ENCODE data around the gene PDE1A. TPM values are rescaled to one million over a fixed set of nuclear protein-coding genes. Genes with fewer than 3 reads are reported as not detected.

The PDE1A gene
- total RNA-seq, 1 donor from 2014 or later, result 11.4 TPM

DNA sequence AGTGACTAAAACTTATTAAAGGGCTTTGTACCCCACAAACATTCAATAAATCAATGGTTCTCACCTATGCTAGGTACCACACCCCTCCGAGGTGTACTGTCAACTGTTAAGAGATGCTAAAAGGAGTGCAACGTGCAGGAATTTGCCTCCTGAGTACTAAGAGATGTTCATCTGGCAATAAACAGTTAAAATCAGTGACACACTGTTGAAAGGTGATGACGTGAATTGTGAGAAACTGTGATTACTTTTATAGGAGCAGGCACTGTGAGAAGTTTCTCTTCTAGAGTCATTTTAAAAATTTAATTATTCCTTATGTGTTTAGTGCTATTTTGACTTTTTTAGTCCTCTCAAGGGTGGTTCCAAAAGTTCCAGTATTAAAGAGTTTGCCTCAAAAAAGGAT, 61.0 kb downstream of the PDE1A start:
- DNase-seq, result no peak
- intact Hi-C loops (cut with DNase I), result no loop called here
- no peak for ATAC-seq (ENCODE audit: poor library complexity)

DNA sequence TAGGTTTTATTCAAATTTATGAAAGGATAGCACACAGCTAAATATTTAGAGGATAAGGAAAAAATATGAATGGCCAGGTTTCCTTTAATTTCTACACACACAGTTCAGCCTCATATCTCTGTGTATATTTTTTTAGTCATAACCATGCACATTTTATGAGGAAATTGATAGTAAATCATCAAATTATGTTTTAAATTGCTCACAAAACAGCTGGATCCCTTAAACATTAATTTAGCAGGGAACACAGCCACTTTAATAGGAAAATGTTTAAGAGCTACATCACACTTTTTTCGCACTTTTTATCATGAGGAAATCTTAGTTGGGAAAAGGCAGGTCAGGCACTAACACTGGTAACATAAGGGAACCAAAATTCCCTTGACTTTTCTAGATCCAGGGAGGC, 65.4 kb downstream of the PDE1A start:
- no peak for ATAC-seq (ENCODE audit: poor library complexity)
- DNase-seq, result no peak
- intact Hi-C loops (cut with DNase I), result no loop called here

DNA sequence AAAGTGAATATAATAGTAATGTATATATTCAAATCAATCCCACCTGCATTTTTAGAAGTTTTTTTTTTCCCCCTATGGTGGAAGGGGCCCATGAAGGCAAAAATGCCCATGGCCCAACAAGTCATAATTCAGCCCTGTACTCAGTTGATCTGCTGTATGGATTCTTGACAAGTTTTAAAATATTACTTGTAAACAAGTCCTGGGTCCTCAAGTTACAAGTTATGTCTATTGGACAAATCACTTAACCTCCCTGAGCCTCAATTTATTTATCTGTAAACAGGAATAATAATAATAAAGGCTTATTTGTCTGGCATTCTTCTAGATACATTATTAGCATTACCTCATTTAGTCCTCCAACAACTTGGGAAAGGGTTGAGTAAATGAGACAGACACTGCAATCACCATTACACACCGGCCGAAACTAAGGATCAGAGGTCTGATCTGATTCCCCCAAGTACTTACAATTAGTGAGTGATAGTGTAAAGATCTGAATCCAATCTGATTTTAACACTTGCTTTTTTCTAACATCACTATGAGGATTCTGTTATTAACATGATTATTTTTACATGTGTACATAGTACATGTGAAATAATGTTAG, 66.1 kb downstream of the PDE1A start:
- ATAC-seq (ENCODE audit: poor library complexity) (no peak), DNase-seq (no peak)
- intact Hi-C loops (cut with DNase I), result no loop called here

DNA sequence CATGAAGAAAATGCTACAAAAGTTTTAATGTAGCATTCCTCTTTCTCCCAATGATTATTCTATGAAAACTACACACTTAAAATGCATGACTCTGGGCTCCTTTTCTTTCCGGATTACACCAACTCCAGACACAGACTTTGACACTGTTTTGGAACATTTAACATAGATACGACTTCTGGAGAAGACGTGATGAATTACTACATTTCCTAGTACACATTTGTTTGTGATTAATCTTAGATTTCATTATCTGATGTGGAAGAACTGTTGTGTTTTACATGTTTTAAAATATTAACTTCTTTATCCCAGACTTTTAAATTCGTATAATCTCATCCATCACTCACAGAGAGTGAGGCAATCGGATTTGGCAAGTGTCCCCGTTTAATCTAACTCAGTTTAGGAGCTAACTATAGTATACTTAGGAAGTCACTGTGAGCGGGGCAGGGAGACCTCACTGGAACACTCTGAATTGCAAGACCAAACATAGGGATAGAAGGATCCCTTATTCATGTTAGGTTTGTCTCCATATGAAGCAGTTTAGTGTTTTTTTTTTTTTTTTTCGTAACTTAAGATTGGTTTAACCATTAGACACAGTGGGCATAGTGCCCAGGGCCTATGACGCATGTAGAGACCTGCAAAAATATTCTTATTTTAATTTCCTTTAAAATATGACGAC, 66.7 kb downstream of the PDE1A start:
- peak; percentile 77 for ATAC-seq (ENCODE audit: poor library complexity)
- intact Hi-C loops (cut with DNase I), result no loop called here
- peak; percentile 46 for DNase-seq

DNA sequence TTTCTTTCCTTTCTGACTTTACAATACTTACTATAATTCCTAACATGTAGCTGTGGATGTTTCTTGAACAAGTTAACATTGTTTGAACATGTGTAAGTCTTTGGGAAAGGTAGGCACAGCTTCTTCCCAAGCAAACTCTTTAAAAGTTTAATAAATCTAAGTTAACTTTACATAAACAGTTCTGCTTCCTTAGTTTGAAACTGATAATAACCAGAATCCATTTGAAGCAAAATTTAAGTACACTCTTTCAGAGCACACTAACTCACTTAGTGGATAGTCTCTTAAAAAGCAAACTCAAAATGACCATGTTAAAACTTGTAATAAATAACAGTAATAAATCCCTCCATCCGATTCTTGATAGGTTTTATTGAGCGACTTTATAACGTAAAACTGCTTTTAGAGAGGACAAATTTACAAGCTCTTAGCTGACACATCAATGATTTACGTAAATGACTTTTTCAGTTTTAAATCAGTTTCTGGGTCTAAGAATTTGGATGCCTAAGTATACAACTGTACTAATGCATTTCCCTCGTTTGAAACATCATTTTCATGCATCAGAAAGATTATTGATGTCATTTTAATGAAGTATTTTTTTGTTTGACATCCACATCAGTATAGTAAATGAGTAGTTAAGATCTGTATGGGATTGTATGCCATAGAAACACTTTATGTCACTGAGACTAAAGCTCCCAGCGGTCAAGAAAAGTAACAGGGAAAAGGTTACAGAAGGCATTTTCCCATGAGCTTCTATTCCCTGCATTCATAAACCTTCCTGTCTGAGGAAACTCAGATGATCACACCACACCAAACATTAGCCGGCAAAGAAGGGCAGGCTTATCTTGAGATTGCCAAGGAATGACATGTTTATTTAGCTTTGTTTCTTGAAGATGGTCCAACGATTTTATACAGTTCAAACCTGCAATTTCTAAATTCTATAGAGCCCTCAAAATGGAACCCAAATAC, 67.5 kb downstream of the PDE1A start:
- peak; percentile 63 for ATAC-seq (ENCODE audit: poor library complexity)
- DNase-seq, result no peak
- intact Hi-C loops (cut with DNase I), result no loop called here

DNA sequence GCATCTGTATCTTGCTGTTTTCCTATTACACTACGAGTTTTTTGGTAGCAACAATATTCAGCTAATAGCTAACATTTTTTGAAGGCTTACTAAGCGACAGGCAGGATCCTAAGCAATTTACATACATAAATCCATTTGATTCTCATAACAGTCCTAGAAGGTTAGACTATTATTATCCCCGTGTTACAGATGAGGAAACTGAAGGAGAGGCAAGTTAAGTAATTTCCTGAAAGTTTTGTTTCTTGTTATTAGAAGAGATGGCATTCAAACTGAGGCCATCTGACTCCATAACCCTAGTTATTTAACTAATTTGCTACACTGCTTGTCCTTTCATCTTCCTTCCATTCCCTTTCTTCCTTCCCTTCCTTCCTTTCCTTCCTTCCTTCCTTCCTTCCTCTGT, 68.2 kb downstream of the PDE1A start:
- intact Hi-C loops (cut with DNase I), result no loop called here
- DNase-seq, result no peak
- no peak for ATAC-seq (ENCODE audit: poor library complexity)

DNA sequence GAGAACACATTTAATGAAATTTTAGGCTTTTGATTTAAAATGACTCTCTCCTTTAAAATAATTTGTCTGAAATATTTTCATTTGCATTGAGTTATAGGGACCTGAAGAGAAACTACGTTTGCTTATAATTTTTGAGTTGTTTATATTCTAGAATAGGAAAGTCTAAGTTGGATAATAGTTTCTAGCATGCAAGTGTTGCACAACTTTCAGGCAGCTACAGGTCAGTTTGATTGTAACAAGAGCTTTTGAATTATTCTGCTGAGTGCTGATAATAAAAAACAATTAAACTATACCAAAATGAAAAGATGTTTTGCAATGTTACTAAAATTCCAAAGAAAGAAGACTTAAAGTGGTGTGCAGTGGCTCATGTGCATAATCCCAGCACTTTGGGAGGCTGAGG, 71.0 kb downstream of the PDE1A start:
- no peak for ATAC-seq (ENCODE audit: poor library complexity)
- DNase-seq, result no peak
- intact Hi-C loops (cut with DNase I), result no loop called here

DNA sequence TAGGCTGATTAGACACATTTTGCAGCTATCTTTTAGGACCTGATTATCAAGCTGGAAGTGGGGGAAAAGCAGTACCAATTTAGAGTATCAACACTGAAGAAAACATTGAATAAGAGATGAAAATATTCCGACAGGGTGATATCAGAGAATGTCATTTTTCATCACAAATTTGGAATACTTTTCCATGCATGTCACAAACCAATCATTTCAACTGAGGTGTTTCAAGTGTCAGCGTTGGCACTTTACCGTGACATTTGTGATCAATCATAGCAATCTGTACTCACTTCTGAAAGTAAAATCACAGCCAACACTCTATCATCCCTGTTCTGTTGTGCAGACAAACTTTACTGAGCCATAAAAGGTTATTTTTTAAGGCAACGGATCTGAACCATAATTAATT, 75.4 kb downstream of the PDE1A start:
- intact Hi-C loops (cut with DNase I), result no loop called here
- DNase-seq, result no peak

DNA sequence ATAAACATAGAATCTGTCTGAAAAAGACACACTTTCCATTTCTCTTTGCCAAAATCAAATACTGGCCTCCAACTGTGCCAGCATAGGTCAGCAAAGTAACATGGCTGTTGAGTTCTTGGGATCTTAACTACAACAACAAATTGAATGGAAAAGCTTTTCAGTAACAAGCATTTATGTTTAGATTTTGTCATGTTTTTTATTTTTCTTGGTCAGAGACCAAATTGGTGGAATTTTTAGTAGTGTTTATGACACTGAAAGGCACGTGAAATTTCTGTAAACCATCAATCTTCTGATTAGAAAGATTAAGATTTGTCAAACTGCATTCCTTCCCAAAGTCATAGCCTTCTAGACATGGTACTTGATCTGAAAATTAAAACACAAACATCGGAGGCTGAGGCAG, 77.6 kb downstream of the PDE1A start:
- intact Hi-C loops (cut with DNase I), result no loop called here
- DNase-seq (no peak), ATAC-seq (ENCODE audit: poor library complexity) (no peak)

More for the DNA sequence above, 75.4 kb downstream of the PDE1A start:
- no peak for ATAC-seq (ENCODE audit: poor library complexity)

DNA sequence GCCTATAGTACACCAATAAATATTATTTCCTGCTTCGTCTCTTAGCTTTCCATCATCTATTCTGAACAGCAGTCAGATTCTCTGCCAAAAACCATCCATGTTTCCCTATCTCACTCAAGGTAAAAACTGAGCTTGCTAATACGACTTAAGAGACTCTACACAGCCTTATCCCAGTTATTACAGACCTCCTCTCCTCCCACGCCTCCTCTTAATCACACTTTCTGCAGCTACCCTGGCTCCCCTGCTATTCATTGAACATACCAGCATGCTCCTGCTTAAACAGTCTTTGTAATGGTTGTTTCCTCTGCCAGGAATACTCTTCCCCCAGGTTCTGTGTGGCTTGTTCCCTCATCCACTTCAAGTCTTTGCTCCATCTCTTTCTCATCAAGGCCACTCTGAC, 81.5 kb downstream of the PDE1A start:
- intact Hi-C loops (cut with DNase I), result no loop called here
- ATAC-seq (ENCODE audit: poor library complexity), result no peak
- DNase-seq, result no peak

DNA sequence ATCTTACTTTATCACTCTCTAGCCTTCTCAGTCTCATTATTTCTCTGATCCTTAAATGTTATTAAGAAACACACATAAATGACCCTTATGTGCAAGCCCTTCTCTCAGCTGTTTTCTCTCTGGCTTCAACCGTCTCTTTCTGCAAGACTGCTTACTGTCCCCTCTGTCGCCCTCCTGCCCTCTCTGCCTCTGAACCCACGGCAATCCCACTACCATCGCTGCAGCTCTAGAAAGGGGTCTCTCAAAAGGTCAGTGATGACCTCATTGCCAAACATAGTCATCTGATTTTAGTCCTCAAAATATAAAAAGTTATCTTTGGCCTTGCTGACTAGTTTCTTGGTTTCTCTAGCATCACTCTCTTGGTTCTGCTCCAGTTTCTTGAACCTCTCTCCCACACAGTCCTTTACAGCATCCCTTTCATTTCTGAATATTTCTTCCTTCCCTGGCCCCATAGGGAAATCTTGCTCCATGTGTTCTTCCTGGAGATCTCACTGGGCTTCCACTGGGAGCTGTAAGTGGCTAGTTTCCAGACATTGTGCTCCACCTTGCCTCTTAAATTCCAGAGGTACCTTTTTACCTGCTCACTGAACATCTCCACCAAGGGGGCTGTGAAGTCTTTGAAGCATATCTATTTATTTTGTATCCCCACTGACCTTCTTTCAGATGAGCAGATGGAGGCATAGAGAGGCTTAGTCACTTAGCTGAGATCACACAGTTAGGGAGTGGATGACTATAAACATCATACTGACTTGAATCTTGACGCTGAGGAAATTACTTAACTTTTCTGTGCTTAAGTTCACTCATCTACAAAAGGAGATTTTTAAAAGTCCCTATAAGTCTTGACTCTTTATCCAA, 96.2 kb downstream of the PDE1A start:
- ATAC-seq (ENCODE audit: poor library complexity), result peak; percentile 82
- intact Hi-C loops (cut with DNase I), result no loop called here
- no peak for DNase-seq

DNA sequence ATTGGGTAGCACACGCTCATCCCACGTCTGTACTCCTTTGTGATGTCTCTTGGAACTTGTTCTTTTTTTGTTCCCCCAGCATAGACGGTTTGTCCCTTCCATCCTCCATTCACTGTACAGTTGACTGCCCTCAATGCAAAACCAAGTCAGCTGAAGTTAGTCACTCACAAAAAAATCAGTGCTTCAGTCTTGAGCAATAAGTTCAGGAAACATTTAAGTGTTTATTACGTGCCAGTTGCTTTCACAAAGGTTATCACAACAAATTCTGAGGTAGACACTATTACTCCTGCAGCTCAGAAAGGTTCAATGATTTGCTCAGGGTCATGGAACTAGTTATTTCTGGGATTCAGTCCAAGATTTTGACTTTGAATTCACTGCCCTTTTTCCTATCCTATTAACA, 102.2 kb downstream of the PDE1A start:
- DNase-seq, result no peak
- intact Hi-C loops (cut with DNase I), result no loop called here
- peak; percentile 64 for ATAC-seq (ENCODE audit: poor library complexity)

DNA sequence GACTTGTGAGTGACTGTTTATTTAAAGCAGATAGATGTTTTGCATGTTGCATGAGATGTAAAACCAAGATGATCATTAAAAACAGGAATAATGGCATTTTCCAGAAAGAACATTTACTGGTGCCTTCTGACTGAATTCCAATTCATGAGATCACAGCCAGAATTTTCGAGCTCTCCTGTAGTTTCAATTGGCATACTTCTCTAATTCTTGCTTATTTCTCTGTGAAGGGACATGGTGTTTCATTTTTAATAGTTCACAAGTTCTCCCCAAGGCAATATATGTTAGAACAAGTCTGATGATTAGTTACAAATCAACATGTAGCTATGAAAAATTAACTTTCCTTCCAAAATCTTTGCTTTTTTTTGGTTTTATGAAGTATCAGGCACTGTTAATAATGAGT, 105.7 kb downstream of the PDE1A start:
- no peak for ATAC-seq (ENCODE audit: poor library complexity)
- no peak for DNase-seq
- intact Hi-C loops (cut with DNase I), result no loop called here

DNA sequence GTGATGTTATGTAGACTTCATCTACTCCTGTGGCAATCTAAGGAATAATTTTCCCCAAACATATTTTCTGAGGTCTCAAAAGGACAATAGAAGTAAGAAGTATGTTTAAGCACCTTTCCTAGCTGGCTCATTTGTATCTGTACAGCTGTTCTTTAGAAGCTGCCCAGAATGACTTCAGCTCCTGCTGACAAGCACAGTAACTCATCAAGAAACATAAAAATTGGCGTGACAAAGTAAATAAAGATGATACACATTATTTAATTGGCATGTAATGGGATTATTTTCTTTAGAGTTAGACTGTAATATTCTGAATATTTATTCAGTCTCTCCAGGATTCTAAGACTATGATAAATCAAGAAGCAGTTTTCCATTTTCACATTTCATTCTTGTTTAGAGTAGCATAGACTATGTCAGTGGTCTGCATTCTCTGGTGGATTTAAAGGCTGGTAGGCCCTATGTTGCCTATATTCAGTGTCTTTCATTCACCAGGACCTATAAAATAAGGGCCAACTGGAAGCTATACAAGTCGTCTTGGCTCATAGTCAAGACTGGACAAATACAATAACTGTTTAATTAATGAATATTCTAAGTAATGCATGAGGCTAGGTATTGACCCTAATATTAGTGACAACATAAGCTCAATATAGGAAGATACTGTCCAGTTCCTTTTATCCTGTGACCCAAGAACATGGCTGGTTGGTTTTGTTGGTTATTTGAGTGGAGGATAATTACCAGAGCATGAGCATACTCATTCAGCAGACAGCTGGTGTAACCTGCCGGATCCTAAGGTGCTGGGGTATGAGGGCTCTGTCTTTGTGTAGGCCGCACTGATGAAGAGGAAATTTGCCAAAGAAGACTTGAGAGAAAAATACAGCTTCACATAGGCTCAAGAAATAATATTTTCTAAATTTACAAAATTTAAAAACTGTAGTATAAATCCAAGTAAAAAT, 107.0 kb downstream of the PDE1A start:
- no peak for DNase-seq
- intact Hi-C loops (cut with DNase I), result no loop called here

DNA sequence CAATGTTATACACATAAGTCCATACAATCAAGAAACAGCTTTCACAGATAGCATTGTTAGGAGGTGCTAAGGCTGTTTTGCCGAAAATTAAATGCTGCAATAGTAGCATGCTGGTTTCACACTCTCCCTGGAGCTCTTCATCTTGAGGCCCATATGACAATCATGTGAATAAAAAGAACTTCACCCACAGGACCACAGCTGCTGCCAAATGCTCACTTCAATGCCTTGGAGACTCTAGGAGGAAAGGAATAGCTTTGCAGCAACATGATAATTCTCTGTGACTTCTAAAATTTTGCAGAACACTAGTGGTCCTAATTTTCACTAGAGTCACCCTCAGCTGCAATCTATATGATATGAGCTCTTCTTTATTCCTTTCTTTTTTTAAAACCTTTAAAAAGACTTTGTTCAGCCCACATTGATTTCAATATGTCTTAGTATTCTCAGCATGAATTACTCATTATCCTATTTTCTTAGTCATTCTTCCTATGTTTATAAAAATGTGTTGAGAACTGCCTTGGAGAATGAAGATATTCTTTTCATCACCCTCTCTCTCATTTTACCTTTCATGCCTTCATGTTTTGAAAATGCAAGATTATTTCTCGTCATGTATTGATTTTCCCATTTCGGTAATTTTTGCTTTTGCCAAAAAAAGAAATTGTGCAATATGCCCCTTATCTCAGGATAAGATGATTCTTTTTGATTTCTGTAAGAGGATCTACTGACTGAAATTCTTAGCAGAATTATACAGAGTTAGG, 108.2 kb downstream of the PDE1A start:
- intact Hi-C loops (cut with DNase I), result no loop called here

More for the DNA sequence above, 107.0 kb downstream of the PDE1A start:
- ATAC-seq (ENCODE audit: poor library complexity), result no peak

DNA sequence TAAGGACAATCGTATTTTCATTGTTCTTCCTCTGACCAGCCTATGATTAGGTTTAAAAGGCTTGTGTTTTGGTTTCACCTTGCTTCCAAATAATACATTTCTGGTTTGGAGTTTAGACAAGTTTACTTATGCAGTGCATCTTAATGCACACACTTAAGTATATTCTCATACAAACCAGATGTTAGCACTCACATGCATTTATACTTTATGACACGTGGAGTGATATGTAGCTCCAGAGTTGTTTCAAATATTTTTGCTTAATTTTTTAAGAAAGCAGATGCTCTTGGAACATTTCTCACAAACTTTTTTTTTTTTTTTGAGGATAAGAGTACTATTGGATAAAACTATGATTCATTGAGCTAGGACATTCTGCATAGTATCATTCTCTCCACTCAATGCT, 109.9 kb downstream of the PDE1A start:
- intact Hi-C loops (cut with DNase I), result no loop called here
- DNase-seq, result no peak
- no peak for ATAC-seq (ENCODE audit: poor library complexity)

More for the DNA sequence above, 108.2 kb downstream of the PDE1A start:
- DNase-seq (no peak), ATAC-seq (ENCODE audit: poor library complexity) (peak; percentile 57)

DNA sequence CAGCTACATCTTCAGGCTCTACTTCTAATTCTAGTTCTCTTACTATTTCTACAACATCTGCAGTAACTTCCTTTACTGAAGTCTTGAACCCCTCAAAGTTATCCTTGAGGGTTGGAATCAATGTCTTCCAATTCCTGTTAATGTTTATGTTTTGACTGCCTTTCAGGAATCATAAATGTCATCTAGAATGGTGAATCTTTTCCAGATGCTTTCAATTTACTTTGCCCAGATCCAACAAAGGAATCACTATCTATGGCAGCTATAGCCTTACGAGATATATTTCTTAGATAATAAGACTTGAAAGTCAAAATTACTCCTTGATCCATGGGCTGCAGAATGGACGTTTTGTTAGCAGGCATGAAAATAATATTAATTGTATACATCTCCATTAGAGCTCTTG, 123.9 kb downstream of the PDE1A start:
- ATAC-seq (ENCODE audit: poor library complexity) (no peak), DNase-seq (no peak)
- intact Hi-C loops (cut with DNase I), result no loop called here

Measured in Right ventricle myocardium superior (tissue), 1 donor.